Measurements from ENCODE around the gene JCAD. TPM values are rescaled to one million over a fixed set of nuclear protein-coding genes. Genes with fewer than 3 reads are reported as not detected.
A peak's percentile ranks its signal among the peaks of the same experiment; 100 is the strongest.

Gene JCAD, protein sequence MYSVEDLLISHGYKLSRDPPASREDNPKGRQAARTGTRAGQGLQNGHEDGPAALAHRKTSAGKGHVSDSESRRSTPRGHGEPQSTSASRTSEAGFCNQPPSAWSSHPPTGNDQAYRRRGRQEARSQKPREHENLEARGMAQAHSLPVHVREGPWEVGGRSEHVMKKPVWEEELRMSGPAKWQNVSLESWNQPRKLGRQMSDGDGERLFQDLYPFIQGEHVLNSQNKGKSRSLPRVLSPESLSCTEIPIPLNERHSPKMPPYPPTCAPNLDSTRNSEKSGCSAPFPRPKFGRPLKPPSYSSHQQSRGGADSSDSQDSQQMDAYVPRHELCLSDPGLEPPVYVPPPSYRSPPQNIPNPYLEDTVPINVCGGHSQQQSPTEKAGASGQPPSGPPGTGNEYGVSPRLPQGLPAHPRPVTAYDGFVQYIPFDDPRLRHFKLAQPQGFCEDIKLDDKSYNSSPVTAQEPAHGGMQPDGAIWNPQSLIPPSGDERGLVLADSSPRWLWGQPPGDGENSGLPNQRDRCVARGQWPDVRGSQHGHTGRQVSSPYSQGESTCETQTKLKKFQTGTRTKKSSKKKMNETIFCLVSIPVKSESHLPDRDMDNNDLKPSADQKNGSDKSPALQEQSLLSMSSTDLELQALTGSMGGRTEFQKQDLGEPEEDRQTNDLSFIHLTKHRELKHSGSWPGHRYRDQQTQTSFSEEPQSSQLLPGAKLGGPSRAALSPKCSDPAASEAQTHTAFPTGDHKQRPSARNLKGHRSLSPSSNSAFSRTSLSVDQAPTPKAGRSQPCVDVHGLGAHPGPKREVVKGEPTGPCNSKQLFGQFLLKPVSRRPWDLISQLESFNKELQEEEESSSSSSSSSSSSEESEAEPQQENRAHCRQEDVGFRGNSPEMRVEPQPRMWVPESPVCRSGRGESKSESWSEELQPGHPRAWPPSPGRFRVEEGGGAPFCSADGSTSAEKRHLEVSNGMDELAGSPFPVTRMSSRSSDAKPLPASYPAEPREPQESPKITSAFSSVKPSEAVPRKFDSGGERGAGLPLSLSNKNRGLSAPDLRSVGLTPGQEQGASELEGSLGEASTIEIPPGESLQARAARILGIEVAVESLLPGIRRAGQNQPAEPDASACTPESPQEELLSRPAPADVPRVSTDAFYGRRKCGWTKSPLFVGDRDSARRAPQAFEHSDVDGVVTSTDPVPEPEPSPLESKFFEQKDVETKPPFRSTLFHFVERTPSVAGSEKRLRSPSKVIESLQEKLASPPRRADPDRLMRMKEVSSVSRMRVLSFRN (N-terminal part only)
- polyA plus RNA-seq (2012; rRNA removed): 19.0 and 25.7 TPM in 2 replicates
- polyA plus RNA-seq (2012; cell fraction: cytosol; rRNA removed): 17.8 and 20.9 TPM in 2 replicates
- 15.7 and 25.0 TPM in 2 replicates for polyA plus RNA-seq (2012; cell fraction: nucleus; rRNA removed)

DNA sequence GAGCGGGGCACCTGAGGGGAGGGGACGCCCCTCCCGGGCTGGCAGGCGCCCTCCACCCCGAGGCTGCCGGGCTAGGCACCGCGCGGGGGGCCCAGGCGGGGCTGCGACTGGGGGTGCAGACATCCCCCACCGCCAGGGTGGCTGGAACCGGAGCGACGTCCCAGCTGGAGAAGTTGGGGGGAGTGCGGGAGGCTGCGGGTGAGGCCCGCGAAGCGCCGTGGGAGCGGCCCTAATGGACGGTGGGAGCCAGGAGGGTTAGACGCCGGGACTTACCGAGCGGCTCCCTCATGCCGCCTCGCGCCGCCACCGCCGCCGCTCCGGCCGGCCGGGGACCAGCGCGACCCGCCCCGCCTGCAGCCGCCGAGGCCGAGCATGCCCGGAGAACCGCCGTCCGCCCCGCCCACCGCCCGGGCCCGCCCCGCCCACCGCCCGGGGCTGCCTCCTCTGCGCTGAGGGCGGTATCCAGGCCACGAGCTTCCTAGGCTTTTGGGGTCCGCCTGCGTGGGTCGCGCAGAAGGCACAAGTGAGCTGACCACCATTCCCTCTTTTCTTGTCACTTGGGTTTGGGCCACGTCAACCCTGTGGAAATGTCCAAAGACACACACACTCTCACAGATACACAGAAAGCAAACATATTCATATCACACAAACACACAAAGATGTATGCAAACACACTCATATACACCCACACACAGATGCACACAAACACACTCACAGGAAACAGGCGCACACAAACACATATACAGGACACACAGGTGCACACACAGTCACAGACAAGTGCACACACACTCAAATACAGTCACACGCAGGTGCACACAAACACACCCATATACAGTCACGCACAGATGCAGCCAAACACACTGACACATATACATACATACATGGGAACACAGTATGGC, at the start of gene JCAD:
JCAD (minus strand) TSS at position 378 of the 899 bp plus-strand sequence. CDS start 11,774 bp downstream, outside the sequence.
- no peaks in the 10 kb centered on the region for H3K27me3 ChIP-seq (ENCODE audit: insufficient read depth)
- peaks cover 0 to 43% of the 10 kb centered on the region in 2 experiments for H3K4me1 ChIP-seq (ENCODE audit: control insufficient read depth in 1 of 2, insufficient read depth in 2 of 2, low read depth in 1 of 2, low read length in 1 of 2)
- H3K9me3 ChIP-seq: no peaks in the 10 kb centered on the region
- peak within 1 kb of the TSS; percentile 90 for H3K9ac ChIP-seq
- WGBS (ENCODE audit: low lambda C conversion rate): 12% methylated on average over 18 of the region's 66 CpGs
- ChIA-PET POLR2A (no interaction called here), CTCF (interaction anchor here (0.9 kb wide), 1 partner anchor 532 kb away, joined by 4 read pairs; no protein-coding TSS in a partner anchor)
- peaks cover 57% of the 10 kb centered on the region for H3K79me2 ChIP-seq (ENCODE audit: insufficient read depth)
- peak within 1 kb of the TSS; percentile 73 for H2AFZ ChIP-seq (ENCODE audit: low read depth)
- H3K27ac ChIP-seq (ENCODE audit: low read depth in 2 of 2, low read length in 1 of 2): peak within 1 kb of the TSS; percentile 71 to 80
- no peaks in the 10 kb centered on the region for H3K36me3 ChIP-seq (replicated peaks in 1 of 2; ENCODE audit: control insufficient read depth in 1 of 2, insufficient read depth in 2 of 2, low read length in 1 of 2)
- TF ChIP-seq NRF1 (IDR thresholded peaks at IDR 0.05; ENCODE audit: low read depth, low read length) (0 out of 2 replicates have a peak, but pooled peaks have one; percentile 7), POLR2AphosphoS5 (IDR thresholded peaks at IDR 0.05; ENCODE audit: low read depth, low read length) (peak; percentile 34; the same call in 1 of the 2 replicates), RXRA (IDR thresholded peaks at IDR 0.05; ENCODE audit: borderline replicate concordance, low read depth) (no peak)
- H3F3A ChIP-seq (replicated peaks; ENCODE audit: insufficient read depth): peaks cover 63% of the 10 kb centered on the region
- peak within 1 kb of the TSS; percentile 80 to 85 for H3K4me3 ChIP-seq (ENCODE audit: low read depth in 2 of 2, low read length in 1 of 2)
- H3K9me2 ChIP-seq: no peaks in the 10 kb centered on the region
- peak within 1 kb of the TSS; percentile 97 for H3K4me2 ChIP-seq
- DNase-seq: peak; percentile 89
- peaks cover 7% of the 10 kb centered on the region; the same call in 1 of the 2 replicates for H4K20me1 ChIP-seq (ENCODE audit: insufficient read depth)

DNA sequence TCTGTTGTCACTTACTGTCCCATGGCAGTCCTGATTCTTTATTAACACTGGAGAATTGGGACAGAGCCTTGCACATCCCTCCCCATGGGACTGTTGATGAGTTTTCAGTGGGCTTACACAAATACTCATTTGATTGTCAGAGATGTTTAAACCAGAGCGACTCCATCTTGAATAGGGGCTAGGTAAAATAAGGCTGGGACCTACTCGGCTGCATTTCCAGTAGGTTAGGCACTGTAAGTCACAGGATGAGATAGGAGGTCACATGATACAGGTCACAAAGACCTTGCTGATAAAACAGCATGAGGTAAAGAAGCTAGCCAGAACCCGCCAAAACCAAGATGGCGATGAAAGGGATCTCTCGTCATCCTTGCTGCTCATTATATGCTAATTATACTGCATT, 47.6 kb upstream of the JCAD start:
- Histone ChIP-seq H3K9ac (no peak overlapping the region), H3K27me3 (ENCODE audit: insufficient read depth) (no peaks in the 10 kb centered on the region), H2AFZ (ENCODE audit: low read depth) (no peak overlapping the region), H3K36me3 (replicated peaks in 1 of 2; ENCODE audit: control insufficient read depth in 1 of 2, insufficient read depth in 2 of 2, low read length in 1 of 2) (no peaks in the 10 kb centered on the region), H3K79me2 (ENCODE audit: insufficient read depth) (no peaks in the 10 kb centered on the region), H3K27ac (ENCODE audit: low read depth in 2 of 2, low read length in 1 of 2) (no peak overlapping the region), H3K4me3 (ENCODE audit: low read depth in 2 of 2, low read length in 1 of 2) (no peak overlapping the region), H3K9me2 (no peaks in the 10 kb centered on the region), H3K4me1 (ENCODE audit: control insufficient read depth in 1 of 2, insufficient read depth in 2 of 2, low read depth in 1 of 2, low read length in 1 of 2) (peaks cover 0 to 2% of the 10 kb centered on the region in 2 experiments; a peak in 1 of 4 replicates), H4K20me1 (ENCODE audit: insufficient read depth) (no peaks in the 10 kb centered on the region), H3F3A (replicated peaks; ENCODE audit: insufficient read depth) (peaks cover 9% of the 10 kb centered on the region), H3K9me3 (no peaks in the 10 kb centered on the region), H3K4me2 (no peak overlapping the region)
- no peak for DNase-seq
- ChIA-PET CTCF (no interaction called here), POLR2A (no interaction called here)
- WGBS (ENCODE audit: low lambda C conversion rate): 72% methylated on average over 5 of the region's 5 CpGs
- TF ChIP-seq TCF12 (IDR thresholded peaks at IDR 0.05): no peak
- TF ChIP-seq RAD21 (IDR thresholded peaks at IDR 0.05; ENCODE audit: low read length): no peak
- TF ChIP-seq ELF1 (IDR thresholded peaks at IDR 0.05): no peak
- TF ChIP-seq GABPA (IDR thresholded peaks at IDR 0.05; ENCODE audit: low read depth): no peak
- TF ChIP-seq SMC3 (IDR thresholded peaks at IDR 0.05; ENCODE audit: low read depth, low read length): no peak
- no peak for TF ChIP-seq RCOR1 (IDR thresholded peaks at IDR 0.05; ENCODE audit: low read length)
- no peak for TF ChIP-seq NFIC (IDR thresholded peaks at IDR 0.05; ENCODE audit: borderline replicate concordance)
- TF ChIP-seq EZH2phosphoT487 (IDR thresholded peaks at IDR 0.05; ENCODE audit: borderline replicate concordance, low read depth): no peak
- TF ChIP-seq, protein P1, sequence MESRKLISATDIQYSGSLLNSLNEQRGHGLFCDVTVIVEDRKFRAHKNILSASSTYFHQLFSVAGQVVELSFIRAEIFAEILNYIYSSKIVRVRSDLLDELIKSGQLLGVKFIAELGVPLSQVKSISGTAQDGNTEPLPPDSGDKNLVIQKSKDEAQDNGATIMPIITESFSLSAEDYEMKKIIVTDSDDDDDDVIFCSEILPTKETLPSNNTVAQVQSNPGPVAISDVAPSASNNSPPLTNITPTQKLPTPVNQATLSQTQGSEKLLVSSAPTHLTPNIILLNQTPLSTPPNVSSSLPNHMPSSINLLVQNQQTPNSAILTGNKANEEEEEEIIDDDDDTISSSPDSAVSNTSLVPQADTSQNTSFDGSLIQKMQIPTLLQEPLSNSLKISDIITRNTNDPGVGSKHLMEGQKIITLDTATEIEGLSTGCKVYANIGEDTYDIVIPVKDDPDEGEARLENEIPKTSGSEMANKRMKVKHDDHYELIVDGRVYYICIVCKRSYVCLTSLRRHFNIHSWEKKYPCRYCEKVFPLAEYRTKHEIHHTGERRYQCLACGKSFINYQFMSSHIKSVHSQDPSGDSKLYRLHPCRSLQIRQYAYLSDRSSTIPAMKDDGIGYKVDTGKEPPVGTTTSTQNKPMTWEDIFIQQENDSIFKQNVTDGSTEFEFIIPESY (IDR thresholded peaks at IDR 0.05; ENCODE audit: borderline replicate concordance, low read depth): no peak
- TF ChIP-seq GATA2 (CRISPR knock-in tag; IDR thresholded peaks at IDR 0.05): no peak
- no peak for TF ChIP-seq NRF1 (IDR thresholded peaks at IDR 0.05; ENCODE audit: low read depth, low read length)
